Caco-2 (cell line): ENCODE data around the gene FHAD1. TPM values are rescaled to one million over a fixed set of nuclear protein-coding genes. Genes with fewer than 3 reads are reported as not detected.

ENCODE experiments used
- BruUV-seq: library from RNA; stranded (reverse); fragments of 400-500 nt; replicated peaks from 2 replicates; lab custom pipeline; 2021; lab: Mats Ljungman, UMichigan
- CTCF ChIA-PET: fragments of 300-600 bp; sonication (Branson Sonifier 250); formaldehyde crosslinking; loops from one replicate; lab custom pipeline; 2022; ENCODE audit warnings: antibody characterized with exemption; lab: Charles Lee
- POLR2A ChIA-PET: fragments of 300-600 bp; sonication (Branson Sonifier 250); formaldehyde crosslinking; loops from one replicate; lab custom pipeline; 2022; ENCODE audit warnings: antibody characterized with exemption; lab: Charles Lee
- DNase-seq, 2 experiments: peaks; one replicate each; pipeline versions ENCODE4 v3.0.0 to v3.0.0-alpha.2; 2020 to 2022
- H3K27me3 ChIP-seq: replicated peaks from 2 replicates; pipeline ENCODE4 v1.6.0; 2011; ENCODE audit warnings: low read length; ENCODE audit not compliant: control insufficient read depth, insufficient read depth
- H3K36me3 ChIP-seq: 2 replicates; pipeline ENCODE4 v1.5.1; 2011; ENCODE audit warnings: low read length; ENCODE audit not compliant: control insufficient read depth, insufficient read depth
- H3K4me1 ChIP-seq: fragments of 250-450 bp; sonication (Bioruptor Pico); 2 replicates; pipeline ENCODE4 v1.5.1; 2020; ENCODE audit warnings: mild to moderate bottlenecking
- H3K4me3 ChIP-seq: 2 replicates; pipeline ENCODE4 v1.5.1; 2011; ENCODE audit warnings: low read depth, mild to moderate bottlenecking, control low read depth, low read length
- H3K9me3 ChIP-seq: fragments of 250-450 bp; sonication (Bioruptor Pico); 2 replicates; pipeline ENCODE4 v1.5.1; 2020; ENCODE audit warnings: mild to moderate bottlenecking, moderate library complexity
- H3K27ac Mint-ChIP-seq: one replicate; pipeline ENCODE4 v1.8.0; 2022; ENCODE audit warnings: mixed read lengths; ENCODE audit not compliant: unreplicated experiment
- H3K27me3 Mint-ChIP-seq: one replicate; pipeline ENCODE4 v1.8.0; 2022; ENCODE audit warnings: mixed read lengths; ENCODE audit not compliant: insufficient read depth, unreplicated experiment
- H3K36me3 Mint-ChIP-seq: one replicate; pipeline ENCODE4 v1.8.0; 2022; ENCODE audit warnings: mild to moderate bottlenecking, mixed read lengths; ENCODE audit not compliant: insufficient read depth, unreplicated experiment
- H3K4me1 Mint-ChIP-seq: one replicate; pipeline ENCODE4 v1.8.0; 2022; ENCODE audit warnings: low read depth, mixed read lengths; ENCODE audit not compliant: unreplicated experiment
- H3K4me3 Mint-ChIP-seq: one replicate; pipeline ENCODE4 v1.8.0; 2022; ENCODE audit warnings: mild to moderate bottlenecking, moderate library complexity, mixed read lengths; ENCODE audit not compliant: unreplicated experiment
- H3K9me3 Mint-ChIP-seq: one replicate; pipeline ENCODE4 v1.8.0; 2022; ENCODE audit warnings: mixed read lengths; ENCODE audit not compliant: unreplicated experiment
- intact Hi-C: fragments of 100-400 bp; cut with micrococcal nuclease; formaldehyde crosslinking; loops from one replicate; pipeline ENCODE4 v1.10.0; 2022; ENCODE audit not compliant: unreplicated experiment
- total RNA-seq: library from RNA; stranded (reverse); gene quantifications from 2 replicates; pipeline ENCODE4 v1.2.3, GENCODE V29; 2022
- TF ChIP-seq, protein P1 (sequence below), 2 experiments: fragments of 200-600 bp in 1 of 2; IDR thresholded peaks; 1 replicate in 1 of 2; 2 replicates in 1 of 2; pipeline versions ENCODE4 v1.5.1 to v1.8.0; 2011 to 2022; ENCODE audit warnings: antibody characterized with exemption in 1 of 2, control low read depth in 1 of 2, inconsistent platforms in 1 of 2, low read depth in 1 of 2, low read length in 1 of 2, mild to moderate bottlenecking in 1 of 2, moderate library complexity in 1 of 2; ENCODE audit not compliant: insufficient read depth in 1 of 2, severe bottlenecking in 1 of 2, unreplicated experiment in 1 of 2

FHAD1 gene
- total RNA-seq, 1 experiment from 2014 or later = 0.18 TPM

GRCh38 chr1:15214527-15214926 lies 32.5 kb upstream of the FHAD1 start:
- Histone ChIP-seq H3K4me1 (no peaks in the 10 kb centered on the region), H3K9me3 (no peaks in the 10 kb centered on the region), H3K4me3 (no peak overlapping the region), H3K36me3 (no peaks in the 10 kb centered on the region; the same call in 1 of the 2 replicates), H3K27me3 (no peaks in the 10 kb centered on the region)
- Mint-ChIP-seq H3K4me3 (no peak overlapping the region), H3K9me3 (no peaks in the 10 kb centered on the region), H3K27ac (peak overlapping the region; percentile 22), H3K36me3 (peaks cover 25% of the 10 kb centered on the region), H3K27me3 (no peaks in the 10 kb centered on the region), H3K4me1 (no peaks in the 10 kb centered on the region)
- ChIA-PET CTCF (no interaction called here), POLR2A (no interaction called here)
- peak in 1 of 2 experiments; percentile 50 for DNase-seq
- intact Hi-C loops = no loop called here
- TF ChIP-seq, protein P1, sequence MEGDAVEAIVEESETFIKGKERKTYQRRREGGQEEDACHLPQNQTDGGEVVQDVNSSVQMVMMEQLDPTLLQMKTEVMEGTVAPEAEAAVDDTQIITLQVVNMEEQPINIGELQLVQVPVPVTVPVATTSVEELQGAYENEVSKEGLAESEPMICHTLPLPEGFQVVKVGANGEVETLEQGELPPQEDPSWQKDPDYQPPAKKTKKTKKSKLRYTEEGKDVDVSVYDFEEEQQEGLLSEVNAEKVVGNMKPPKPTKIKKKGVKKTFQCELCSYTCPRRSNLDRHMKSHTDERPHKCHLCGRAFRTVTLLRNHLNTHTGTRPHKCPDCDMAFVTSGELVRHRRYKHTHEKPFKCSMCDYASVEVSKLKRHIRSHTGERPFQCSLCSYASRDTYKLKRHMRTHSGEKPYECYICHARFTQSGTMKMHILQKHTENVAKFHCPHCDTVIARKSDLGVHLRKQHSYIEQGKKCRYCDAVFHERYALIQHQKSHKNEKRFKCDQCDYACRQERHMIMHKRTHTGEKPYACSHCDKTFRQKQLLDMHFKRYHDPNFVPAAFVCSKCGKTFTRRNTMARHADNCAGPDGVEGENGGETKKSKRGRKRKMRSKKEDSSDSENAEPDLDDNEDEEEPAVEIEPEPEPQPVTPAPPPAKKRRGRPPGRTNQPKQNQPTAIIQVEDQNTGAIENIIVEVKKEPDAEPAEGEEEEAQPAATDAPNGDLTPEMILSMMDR (IDR thresholded peaks at IDR 0.05; ENCODE audit: insufficient read depth in 1 of 2, low read depth in 1 of 2, low read length in 1 of 2, severe bottlenecking in 1 of 2, unreplicated experiment in 1 of 2) = no peak
- no TSS peak for BruUV-seq

- no peaks in the 10 kb centered on the region for H3K27me3 Mint-ChIP-seq
- peak overlapping the region; percentile 22 for H3K27ac Mint-ChIP-seq
- ChIA-PET POLR2A (no interaction called here), CTCF (no interaction called here)
- no peaks in the 10 kb centered on the region; the same call in 1 of the 2 replicates for H3K36me3 ChIP-seq
- no peaks in the 10 kb centered on the region for H3K27me3 ChIP-seq
- no peak overlapping the region for H3K4me3 Mint-ChIP-seq
- no peaks in the 10 kb centered on the region for H3K4me1 ChIP-seq
- no peaks in the 10 kb centered on the region for H3K9me3 Mint-ChIP-seq
- BruUV-seq = no TSS peak
- DNase-seq = no peak
- H3K4me1 Mint-ChIP-seq = no peaks in the 10 kb centered on the region
- TF ChIP-seq, protein P1 (IDR thresholded peaks at IDR 0.05; ENCODE audit: insufficient read depth in 1 of 2, low read depth in 1 of 2, low read length in 1 of 2, severe bottlenecking in 1 of 2, unreplicated experiment in 1 of 2) = no peak
- intact Hi-C loops = no loop called here
- H3K4me3 ChIP-seq = no peak overlapping the region
- no peaks in the 10 kb centered on the region for H3K9me3 ChIP-seq
- peaks cover 26% of the 10 kb centered on the region for H3K36me3 Mint-ChIP-seq
These were observed 31.9 kb upstream of the FHAD1 start for GRCh38 chr1:15215116-15215515.

GRCh38 chr1:15217654-15218053 lies 29.4 kb upstream of the FHAD1 start:
- no TSS peak for BruUV-seq
- TF ChIP-seq, protein P1 (IDR thresholded peaks at IDR 0.05; ENCODE audit: insufficient read depth in 1 of 2, low read depth in 1 of 2, low read length in 1 of 2, severe bottlenecking in 1 of 2, unreplicated experiment in 1 of 2) = no peak
- no peak overlapping the region for H3K27ac Mint-ChIP-seq
- H3K36me3 Mint-ChIP-seq = peaks cover 31% of the 10 kb centered on the region
- ChIA-PET POLR2A (no interaction called here), CTCF (interaction anchor here (0.9 kb wide), 1 partner anchor 9 kb away, joined by 3 read pairs; no protein-coding TSS in a partner anchor)
- H3K27me3 Mint-ChIP-seq = no peaks in the 10 kb centered on the region
- H3K9me3 Mint-ChIP-seq = no peaks in the 10 kb centered on the region
- no peaks in the 10 kb centered on the region; the same call in 1 of the 2 replicates for H3K36me3 ChIP-seq
- no peak overlapping the region for H3K4me3 Mint-ChIP-seq
- H3K4me3 ChIP-seq = no peak overlapping the region
- H3K27me3 ChIP-seq = no peaks in the 10 kb centered on the region
- intact Hi-C loops = no loop called here
- no peaks in the 10 kb centered on the region for H3K4me1 ChIP-seq
- no peaks in the 10 kb centered on the region for H3K9me3 ChIP-seq
- no peaks in the 10 kb centered on the region for H3K4me1 Mint-ChIP-seq
- no peak for DNase-seq
